IMR-90 (cell line): ENCODE data around the gene COX6A2. TPM values are rescaled to one million over a fixed set of nuclear protein-coding genes. Genes with fewer than 3 reads are reported as not detected.

Experiments used
- ATAC-seq: fragments of 200-7000 bp; cut with Tn5 transposase; 2 replicates; pipeline ENCODE4 v1.9.1; 2020; ENCODE audit warnings: low read depth, mild to moderate bottlenecking, moderate library complexity
- BruUV-seq: library from RNA; stranded (reverse); fragments of 400-500 nt; replicated peaks from 2 replicates; lab custom pipeline; 2021; lab: Mats Ljungman, UMichigan
- CTCF ChIA-PET: fragments of 300-600 bp; formaldehyde crosslinking; extraction: SDS; loops from one replicate; lab custom pipeline; 2021; ENCODE audit warnings: antibody characterized with exemption; lab: Yijun Ruan, JAX
- POLR2A ChIA-PET: fragments of 300-600 bp; sonication (Branson Sonifier 250); formaldehyde crosslinking; loops from one replicate; lab custom pipeline; 2022; ENCODE audit warnings: antibody characterized with exemption; ENCODE audit not compliant: unreplicated experiment; lab: Charles Lee
- DNase-seq: peaks from one replicate; pipeline ENCODE4 v3.0.0; 2013
- H2AFZ ChIP-seq: replicated peaks from 2 replicates; pipeline ENCODE3; 2013; ENCODE audit warnings: low read length, mild to moderate bottlenecking; ENCODE audit not compliant: poor library complexity
- H2AK5ac ChIP-seq: 2 replicates; pipeline ENCODE4 v1.6.1; 2013; ENCODE audit warnings: low read depth, low read length, inconsistent platforms
- H2AK9ac ChIP-seq: replicated peaks from 2 replicates; pipeline ENCODE3; 2013; ENCODE audit warnings: mild to moderate bottlenecking, low read depth, low read length, moderate library complexity; ENCODE audit not compliant: poor library complexity
- H2BK120ac ChIP-seq: 2 replicates; pipeline ENCODE4 v1.6.1; 2013; ENCODE audit warnings: low read depth, low read length, inconsistent platforms
- H2BK15ac ChIP-seq: 3 replicates; pipeline ENCODE4 v1.6.1; 2013; ENCODE audit warnings: low read depth, low read length, inconsistent platforms
- H2BK20ac ChIP-seq: 2 replicates; pipeline ENCODE4 v1.6.1; 2013; ENCODE audit warnings: low read depth, mild to moderate bottlenecking, inconsistent platforms, low read length, moderate library complexity
- H2BK5ac ChIP-seq: 2 replicates; pipeline ENCODE4 v1.6.1; 2013; ENCODE audit warnings: mild to moderate bottlenecking, low read depth, low read length, inconsistent platforms; ENCODE audit not compliant: poor library complexity, severe bottlenecking
- H3K14ac ChIP-seq: replicated peaks from 2 replicates; pipeline ENCODE4 v1.6.1; 2013; ENCODE audit warnings: low read depth, low read length, inconsistent platforms
- H3K18ac ChIP-seq: 2 replicates; pipeline ENCODE4 v1.6.1; 2013; ENCODE audit warnings: low read depth, low read length, control low read depth
- H3K23ac ChIP-seq: 2 replicates; pipeline ENCODE4 v1.6.1; 2013; ENCODE audit warnings: low read depth, low read length, inconsistent platforms
- H3K27ac ChIP-seq: 2 replicates; pipeline ENCODE4 v1.5.1; 2013; ENCODE audit warnings: mild to moderate bottlenecking, control low read depth, low read length; ENCODE audit not compliant: insufficient read depth
- H3K27me3 ChIP-seq: 2 replicates; pipeline ENCODE4 v1.6.1; 2013; ENCODE audit warnings: low read length; ENCODE audit not compliant: control insufficient read depth, insufficient read depth
- H3K36me3 ChIP-seq: 2 replicates; pipeline ENCODE4 v1.6.1; 2013; ENCODE audit warnings: low read length, mixed read lengths; ENCODE audit not compliant: control insufficient read depth, insufficient read depth
- H3K4ac ChIP-seq: 2 replicates; pipeline ENCODE4 v1.6.1; 2013; ENCODE audit warnings: low read depth, low read length, inconsistent platforms
- H3K4me1 ChIP-seq: 2 replicates; pipeline ENCODE4 v1.6.1; 2013; ENCODE audit warnings: low read length, mixed read lengths; ENCODE audit not compliant: control insufficient read depth, insufficient read depth
- H3K4me2 ChIP-seq: 2 replicates; pipeline ENCODE4 v1.6.1; 2013; ENCODE audit warnings: low read depth, mild to moderate bottlenecking, control low read depth, low read length, moderate library complexity
- H3K4me3 ChIP-seq: 2 replicates; pipeline ENCODE4 v1.5.1; 2013; ENCODE audit warnings: low read depth, mild to moderate bottlenecking, control low read depth, low read length, moderate library complexity; ENCODE audit not compliant: insufficient read depth
- H3K56ac ChIP-seq: 2 replicates; pipeline ENCODE4 v1.6.1; 2013; ENCODE audit warnings: low read length, inconsistent platforms; ENCODE audit not compliant: insufficient read depth; ENCODE audit errors: extremely low read depth
- H3K79me1 ChIP-seq, 2 experiments: 2 replicates each; pipeline ENCODE4 v1.6.1; 2013; ENCODE audit warnings: low read length in 2 of 2, inconsistent platforms in 1 of 2, low read depth in 1 of 2
- H3K9ac ChIP-seq: 2 replicates; pipeline ENCODE4 v1.6.1; 2013; ENCODE audit warnings: low read depth, low read length, control low read depth
- H3K9me1 ChIP-seq: 2 replicates; pipeline ENCODE4 v1.6.1; 2013; ENCODE audit warnings: low read length, inconsistent platforms; ENCODE audit not compliant: insufficient read depth
- H3K9me3 ChIP-seq: 2 replicates; pipeline ENCODE4 v1.6.1; 2013; ENCODE audit warnings: low read length; ENCODE audit not compliant: control insufficient read depth, insufficient read depth
- H4K20me1 ChIP-seq: 2 replicates; pipeline ENCODE4 v1.6.1; 2013; ENCODE audit warnings: low read length, inconsistent platforms; ENCODE audit not compliant: insufficient read depth
- H4K5ac ChIP-seq: 2 replicates; pipeline ENCODE4 v1.6.1; 2013; ENCODE audit warnings: mild to moderate bottlenecking, low read depth, low read length, control low read depth
- H4K8ac ChIP-seq, 2 experiments: 2 replicates each; pipeline ENCODE4 v1.6.1; 2013; ENCODE audit warnings: low read depth in 2 of 2, low read length in 2 of 2, control low read depth in 1 of 2, inconsistent platforms in 1 of 2
- H4K91ac ChIP-seq: 2 replicates; pipeline ENCODE4 v1.6.1; 2013; ENCODE audit warnings: low read depth, low read length, inconsistent platforms; ENCODE audit not compliant: insufficient read depth
- BHLHE40 ChIP-seq: fragments of 150-350 bp; IDR thresholded peaks from 2 replicates; pipeline ENCODE4 v1.6.1; 2016; ENCODE audit warnings: mild to moderate bottlenecking, low read depth, low read length
- CEBPB ChIP-seq: IDR thresholded peaks from 2 replicates; pipeline ENCODE4 v1.6.1; 2012; ENCODE audit warnings: low read depth, low read length, improper control_type of control experiment
- CHD1 ChIP-seq: IDR thresholded peaks from 2 replicates; pipeline ENCODE4 v1.6.1; 2012; ENCODE audit warnings: low read depth, low read length, improper control_type of control experiment
- FOS ChIP-seq: fragments of 150-350 bp; IDR thresholded peaks from 2 replicates; pipeline ENCODE4 v1.6.1; 2016; ENCODE audit warnings: low read depth, low read length
- MAFK ChIP-seq: IDR thresholded peaks from 2 replicates; pipeline ENCODE4 v1.6.1; 2012; ENCODE audit warnings: low read depth, low read length, improper control_type of control experiment
- MAZ ChIP-seq: IDR thresholded peaks from 2 replicates; pipeline ENCODE4 v1.6.1; 2012; ENCODE audit warnings: low read depth, mild to moderate bottlenecking, low read length, improper control_type of control experiment, moderate library complexity, borderline replicate concordance
- MXI1 ChIP-seq: IDR thresholded peaks from 2 replicates; pipeline ENCODE4 v1.6.1; 2012; ENCODE audit warnings: low read depth, mild to moderate bottlenecking, low read length, moderate library complexity, borderline replicate concordance
- RAD21 ChIP-seq: IDR thresholded peaks from 2 replicates; pipeline ENCODE4 v1.6.1; 2012; ENCODE audit warnings: low read length, improper control_type of control experiment
- RFX5 ChIP-seq: IDR thresholded peaks from 2 replicates; pipeline ENCODE4 v1.8.0; 2012; ENCODE audit warnings: low read depth, mild to moderate bottlenecking, low read length, moderate library complexity
- SMC3 ChIP-seq: fragments of 150-350 bp; IDR thresholded peaks from 2 replicates; pipeline ENCODE4 v1.6.1; 2016; ENCODE audit warnings: low read depth, mild to moderate bottlenecking, antibody characterized with exemption, low read length, moderate library complexity
- WGBS, 2 experiments: methylation state at CpG; one replicate each; pipeline versions ENCODE4 v1.1.5 to v1.1.7; 2013; ENCODE audit warnings: missing lambda C conversion rate in 2 of 2; ENCODE audit not compliant: insufficient read length in 1 of 2; ENCODE audit errors: extremely low coverage in 2 of 2; 5-methylcytosine and 5-hydroxymethylcytosine counted together
- dilution Hi-C: fragments of 300-500 bp; cut with HindIII; formaldehyde crosslinking; loops from one replicate; pipeline ENCODE4 v1.14.3; 2018; ENCODE audit warnings: low sequenced_read_pairs; ENCODE audit not compliant: unreplicated experiment
- in situ Hi-C: fragments of 300-500 bp; cut with MboI; formaldehyde crosslinking; loops from 3 replicates; pipeline ENCODE4 v1.14.3; 2019; ENCODE audit warnings: low sequenced_read_pairs, inconsistent platforms, mixed read lengths
- intact Hi-C: fragments of 100-400 bp; cut with micrococcal nuclease; formaldehyde crosslinking; loops from 2 replicates; pipeline ENCODE4 v1.10.0; 2022
- polyA plus RNA-seq, 3 experiments: library from polyadenylated mRNA; depleted of rRNA; stranded (reverse); fragments of >200 nt; gene quantifications; 2 replicates each; pipeline ENCODE4 v1.2.3, GENCODE V29; 2012; ENCODE audit warnings: low replicate concordance in 1 of 3
- total RNA-seq: library from RNA; depleted of rRNA; stranded (reverse); fragments of >200 nt; gene quantifications from 2 replicates; pipeline ENCODE4 v1.2.3, GENCODE V29; 2012
- TF ChIP-seq, protein P1 (sequence below): fragments of 150-350 bp; IDR thresholded peaks from 2 replicates; pipeline ENCODE4 v1.6.1; 2016; ENCODE audit warnings: low read depth, mild to moderate bottlenecking, low read length, moderate library complexity, borderline replicate concordance
- TF ChIP-seq, protein P2 (sequence below): conservative IDR thresholded peaks from 2 replicates; pipeline ENCODE4 v1.5.1; 2012; ENCODE audit warnings: mild to moderate bottlenecking, low read depth, low read length, improper control_type of control experiment
- TF ChIP-seq, protein P3 (sequence below): fragments of 150-350 bp; IDR thresholded peaks from 2 replicates; pipeline ENCODE4 v1.6.1; 2017; ENCODE audit warnings: mild to moderate bottlenecking, antibody characterized with exemption, low read length, low read depth

The COX6A2 gene
- total and polyA plus RNA-seq, 2 of the 4 experiments (the other 2 are of a cell fraction), result not detected

DNA sequence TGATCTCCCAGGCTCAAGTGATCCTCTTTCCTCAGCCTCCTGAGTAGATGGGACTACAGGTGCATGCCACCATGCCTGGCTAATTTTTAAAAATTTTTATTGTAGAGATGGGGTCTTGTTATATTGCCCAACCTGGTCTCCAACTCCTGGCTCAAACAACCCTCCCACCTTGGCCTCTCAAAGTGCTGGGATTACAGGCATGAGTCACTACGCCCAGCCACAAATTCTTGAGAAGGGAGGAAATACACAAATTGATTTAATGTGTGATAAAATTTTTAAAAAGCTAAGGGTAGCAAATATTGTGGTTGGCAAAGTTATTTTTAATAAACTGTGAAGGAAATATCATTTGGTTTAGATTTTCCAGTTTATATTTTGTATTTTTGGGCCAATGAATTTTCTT is 25.5 kb downstream of the COX6A2 start (continued):
- TF ChIP-seq MXI1 (no peak), BHLHE40 (no peak), CEBPB (no peak), MAFK (no peak), SMC3 (no peak)

DNA sequence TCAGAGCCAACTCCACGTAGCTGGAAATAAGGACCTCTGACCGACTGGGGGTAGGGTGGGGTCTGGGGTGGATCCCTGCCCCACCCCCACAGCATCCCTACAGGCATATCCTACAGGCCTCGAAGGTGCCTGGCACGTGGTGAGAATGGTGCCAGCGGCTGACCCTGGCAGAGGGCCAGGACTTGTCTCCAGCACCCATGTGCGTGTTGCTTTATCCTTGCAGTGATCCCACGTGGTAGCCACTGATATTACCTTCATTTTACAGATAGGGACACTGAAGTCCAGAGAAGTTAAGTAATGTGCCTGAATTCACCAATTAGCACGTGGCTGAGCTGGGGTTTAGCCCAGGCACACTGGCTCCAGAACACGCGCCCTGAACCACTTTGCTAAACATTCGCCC is 26.7 kb downstream of the COX6A2 start:
- Histone ChIP-seq H3K27ac (no peak overlapping the region), H3K9me3 (no peaks in the 10 kb centered on the region; the same call in 1 of the 2 replicates), H3K9ac (no peak overlapping the region), H3K36me3 (no peaks in the 10 kb centered on the region), H2BK5ac (no peak overlapping the region), H3K27me3 (no peaks in the 10 kb centered on the region; the same call in 1 of the 2 replicates), H3K4me1 (no peaks in the 10 kb centered on the region), H3K18ac (no peak overlapping the region), H4K8ac (no peak overlapping the region), H2BK20ac (no peak overlapping the region), H2BK120ac (no peak overlapping the region), H3K4me3 (no peak overlapping the region), H2AFZ (no peak overlapping the region), H2AK9ac (peak overlapping the region; percentile 42), H4K91ac (no peak overlapping the region), H3K9me1 (no peaks in the 10 kb centered on the region), H3K56ac (no peak overlapping the region), H2AK5ac (no peak overlapping the region), H2BK15ac (no peak overlapping the region), H3K4ac (no peak overlapping the region), H3K23ac (no peak overlapping the region), H3K14ac (no peak overlapping the region), H3K4me2 (no peak overlapping the region), H4K20me1 (no peaks in the 10 kb centered on the region), H3K79me1 (no peaks in the 10 kb centered on the region), H4K5ac (no peak overlapping the region)
- no TSS peak for BruUV-seq
- CTCF ChIA-PET, result no interaction called here
- ATAC-seq (no peak), DNase-seq (no peak)
- dilution Hi-C loops, result no loop called here
- intact Hi-C loops, result no loop called here
- 20% methylated on average over 1 of the region's 11 CpGs; no CpG with 5 or more reads in 1 of the 2 experiments for WGBS, 2 experiments
- in situ Hi-C loops, result no loop called here
- TF ChIP-seq MAFK (no peak), RAD21 (no peak), RFX5 (no peak), BHLHE40 (no peak), MAZ (no peak), SMC3 (no peak), FOS (no peak), CHD1 (no peak)
- TF ChIP-seq, protein P1, sequence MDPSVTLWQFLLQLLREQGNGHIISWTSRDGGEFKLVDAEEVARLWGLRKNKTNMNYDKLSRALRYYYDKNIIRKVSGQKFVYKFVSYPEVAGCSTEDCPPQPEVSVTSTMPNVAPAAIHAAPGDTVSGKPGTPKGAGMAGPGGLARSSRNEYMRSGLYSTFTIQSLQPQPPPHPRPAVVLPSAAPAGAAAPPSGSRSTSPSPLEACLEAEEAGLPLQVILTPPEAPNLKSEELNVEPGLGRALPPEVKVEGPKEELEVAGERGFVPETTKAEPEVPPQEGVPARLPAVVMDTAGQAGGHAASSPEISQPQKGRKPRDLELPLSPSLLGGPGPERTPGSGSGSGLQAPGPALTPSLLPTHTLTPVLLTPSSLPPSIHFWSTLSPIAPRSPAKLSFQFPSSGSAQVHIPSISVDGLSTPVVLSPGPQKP, result no peak
- TF ChIP-seq, protein P2, sequence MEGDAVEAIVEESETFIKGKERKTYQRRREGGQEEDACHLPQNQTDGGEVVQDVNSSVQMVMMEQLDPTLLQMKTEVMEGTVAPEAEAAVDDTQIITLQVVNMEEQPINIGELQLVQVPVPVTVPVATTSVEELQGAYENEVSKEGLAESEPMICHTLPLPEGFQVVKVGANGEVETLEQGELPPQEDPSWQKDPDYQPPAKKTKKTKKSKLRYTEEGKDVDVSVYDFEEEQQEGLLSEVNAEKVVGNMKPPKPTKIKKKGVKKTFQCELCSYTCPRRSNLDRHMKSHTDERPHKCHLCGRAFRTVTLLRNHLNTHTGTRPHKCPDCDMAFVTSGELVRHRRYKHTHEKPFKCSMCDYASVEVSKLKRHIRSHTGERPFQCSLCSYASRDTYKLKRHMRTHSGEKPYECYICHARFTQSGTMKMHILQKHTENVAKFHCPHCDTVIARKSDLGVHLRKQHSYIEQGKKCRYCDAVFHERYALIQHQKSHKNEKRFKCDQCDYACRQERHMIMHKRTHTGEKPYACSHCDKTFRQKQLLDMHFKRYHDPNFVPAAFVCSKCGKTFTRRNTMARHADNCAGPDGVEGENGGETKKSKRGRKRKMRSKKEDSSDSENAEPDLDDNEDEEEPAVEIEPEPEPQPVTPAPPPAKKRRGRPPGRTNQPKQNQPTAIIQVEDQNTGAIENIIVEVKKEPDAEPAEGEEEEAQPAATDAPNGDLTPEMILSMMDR, result no peak
- TF ChIP-seq, protein P3, sequence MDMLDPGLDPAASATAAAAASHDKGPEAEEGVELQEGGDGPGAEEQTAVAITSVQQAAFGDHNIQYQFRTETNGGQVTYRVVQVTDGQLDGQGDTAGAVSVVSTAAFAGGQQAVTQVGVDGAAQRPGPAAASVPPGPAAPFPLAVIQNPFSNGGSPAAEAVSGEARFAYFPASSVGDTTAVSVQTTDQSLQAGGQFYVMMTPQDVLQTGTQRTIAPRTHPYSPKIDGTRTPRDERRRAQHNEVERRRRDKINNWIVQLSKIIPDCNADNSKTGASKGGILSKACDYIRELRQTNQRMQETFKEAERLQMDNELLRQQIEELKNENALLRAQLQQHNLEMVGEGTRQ, result no peak
- POLR2A ChIA-PET, result no interaction called here
